HepG2 (cell line): Measurements from ENCODE around the gene BEX5.

ENCODE experiments used
- CBX5 ChIP-seq: sonication (generic); formaldehyde crosslinking; IDR thresholded peaks from 2 replicates; pipeline ENCODE4 v1.4.0; 2020; ENCODE audit warnings: missing genetic modification reagents, borderline replicate concordance
- CTCF ChIP-seq: sonication (generic); formaldehyde crosslinking; IDR thresholded peaks from 2 replicates; pipeline ENCODE4 v1.5.0; 2020; ENCODE audit warnings: mild to moderate bottlenecking, missing genetic modification reagents, moderate library complexity
- FOXJ3 ChIP-seq: sonication (generic); formaldehyde crosslinking; IDR thresholded peaks from 2 replicates; pipeline ENCODE4 v1.4.0; 2020; ENCODE audit warnings: missing genetic modification reagents, mild to moderate bottlenecking, borderline replicate concordance
- HNF4A ChIP-seq: sonication (generic); formaldehyde crosslinking; IDR thresholded peaks from 2 replicates; pipeline ENCODE4 v1.4.0; 2020; ENCODE audit warnings: missing genetic modification reagents
- POLR2AphosphoS5 ChIP-seq: IDR thresholded peaks from 2 replicates; pipeline ENCODE4 v1.6.1; 2012; ENCODE audit warnings: low read depth, low read length
- RXRA ChIP-seq: sonication (generic); formaldehyde crosslinking; IDR thresholded peaks from 2 replicates; pipeline ENCODE4 v1.5.1; 2020; ENCODE audit warnings: missing genetic modification reagents
- TFE3 ChIP-seq: IDR thresholded peaks from 2 replicates; pipeline ENCODE4 v1.6.1; 2016
- U2AF1 ChIP-seq: fragments of 200-400 bp; formaldehyde crosslinking; optimal IDR thresholded peaks from 2 replicates; pipeline ENCODE3; 2017; ENCODE audit warnings: mild to moderate bottlenecking, low read depth, low read length
- ZNF207 ChIP-seq: fragments of 450-650 bp; IDR thresholded peaks from 2 replicates; pipeline ENCODE4 v1.6.1; 2016; ENCODE audit warnings: antibody characterized with exemption, borderline replicate concordance

- TF ChIP-seq ZNF207 (no peak), HNF4A (CRISPR knock-in tag) (no peak), TFE3 (CRISPR knock-in tag) (no peak), FOXJ3 (CRISPR knock-in tag) (no peak), POLR2AphosphoS5 (no peak), U2AF1 (no peak), RXRA (CRISPR knock-in tag) (no peak), CTCF (CRISPR knock-in tag) (peak; percentile 17; the same call in 1 of the 2 replicates), CBX5 (CRISPR knock-in tag) (no peak)
Observed at GRCh38 chrX:102154218-102154860, 1.4 kb downstream of the BEX5 start.
